T-helper 2 cell (primary cell): ENCODE data around the gene TRIM47.
"Not testable (repeated sequence)": the region's sequence is repeated elsewhere in the genome, so short reads cannot be mapped to it uniquely, and the experiment has no call there.

Source experiments
- DNase-seq, 5 experiments: peaks; one replicate each; pipeline versions ENCODE4 v3.0.0 to v3.0.0-alpha.2; 2012 to 2022

The TRIM47 gene

GRCh38 chr17:75869282-75870141 lies 8.9 kb downstream of the TRIM47 start:
- no peak for DNase-seq

GRCh38 chr17:75868730-75869281 lies 9.6 kb downstream of the TRIM47 start:
- DNase-seq = not testable (repeated sequence)

DNA sequence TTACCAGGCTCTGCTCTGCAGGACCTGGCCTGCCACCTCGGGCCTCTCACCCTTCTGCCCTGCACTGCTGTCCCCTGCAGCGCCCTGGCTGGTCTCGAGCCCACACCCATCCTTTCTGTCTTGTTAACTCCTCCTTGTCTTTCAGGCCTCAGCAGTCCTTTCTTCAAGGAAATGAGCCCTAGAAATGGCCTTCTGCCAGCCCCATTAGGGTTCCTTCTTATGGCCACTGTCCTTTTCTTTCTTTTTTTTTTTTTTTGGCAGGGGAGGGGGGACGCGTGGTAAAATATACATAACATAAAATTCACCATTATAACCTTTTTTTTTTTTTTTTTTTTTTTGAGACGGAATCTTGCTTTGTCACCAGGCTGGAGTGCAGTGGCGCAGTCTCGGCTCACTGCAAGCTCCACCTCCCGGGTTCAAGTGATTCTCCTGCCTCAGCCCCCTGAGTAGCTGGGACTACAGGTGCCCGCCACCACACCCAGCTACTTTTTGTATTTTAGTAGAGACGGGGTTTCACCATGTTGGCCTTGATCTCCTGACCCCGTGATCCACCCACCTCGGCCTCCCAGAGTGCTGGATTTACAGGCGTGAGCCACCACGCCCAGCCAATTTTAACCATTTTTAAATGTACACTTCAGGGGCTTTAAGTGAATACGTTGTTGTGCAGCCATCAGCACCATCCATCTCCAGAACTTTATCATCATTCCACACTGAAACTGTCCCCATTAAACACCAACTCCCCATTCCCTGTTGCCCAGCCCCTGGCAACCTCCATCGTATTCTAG lies 12.8 kb downstream of the TRIM47 start:
- DNase-seq = not testable (repeated sequence)

- DNase-seq = peak in 2 of 5 experiments; percentile 54 to 66
Measured at GRCh38 chr17:75864887-75865286, 13.5 kb downstream of the TRIM47 start.

- DNase-seq = peak in 2 of 5 experiments; percentile 59 to 85
Measured at GRCh38 chr17:75864448-75864871, 13.9 kb downstream of the TRIM47 start.

DNA sequence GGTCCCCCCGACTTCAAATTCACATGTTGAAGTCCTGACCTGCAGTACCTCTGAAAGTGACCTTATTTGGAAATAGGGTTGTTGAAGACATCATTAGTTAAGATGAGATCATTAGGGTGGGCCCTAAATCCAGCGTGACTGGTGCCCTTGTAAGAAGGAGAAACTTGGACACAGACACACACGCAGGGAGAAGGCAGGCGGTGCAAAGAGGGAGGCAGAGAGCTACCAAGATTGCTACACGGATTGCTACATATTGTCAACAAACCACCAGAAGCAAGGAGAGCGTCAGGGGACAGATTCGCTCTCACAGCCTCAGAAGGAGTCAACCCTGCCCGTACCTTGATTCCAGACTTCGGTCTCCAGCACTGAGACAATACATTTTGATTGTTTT lies 16.5 kb downstream of the TRIM47 start:
- DNase-seq = no peak

DNA sequence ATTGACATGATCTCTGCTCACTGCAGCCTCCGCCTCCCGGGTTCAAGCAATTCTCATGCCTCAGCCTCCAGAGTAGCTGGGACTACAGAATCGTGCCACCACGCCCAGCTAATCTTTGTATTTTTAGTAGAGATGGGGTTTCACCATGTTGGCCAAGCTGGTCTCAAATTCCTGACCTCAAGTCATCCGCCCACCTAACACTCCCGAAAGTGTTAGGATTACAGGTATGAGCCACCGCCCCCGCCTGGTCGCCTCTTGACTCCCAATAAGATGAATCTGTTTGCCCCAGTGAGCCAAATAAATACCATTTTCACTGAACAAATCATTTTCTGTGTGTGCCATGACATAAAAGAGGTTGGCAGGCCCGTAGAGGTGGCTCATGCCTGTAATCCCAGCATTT lies 19.0 kb downstream of the TRIM47 start:
- DNase-seq = not testable (repeated sequence)

DNA sequence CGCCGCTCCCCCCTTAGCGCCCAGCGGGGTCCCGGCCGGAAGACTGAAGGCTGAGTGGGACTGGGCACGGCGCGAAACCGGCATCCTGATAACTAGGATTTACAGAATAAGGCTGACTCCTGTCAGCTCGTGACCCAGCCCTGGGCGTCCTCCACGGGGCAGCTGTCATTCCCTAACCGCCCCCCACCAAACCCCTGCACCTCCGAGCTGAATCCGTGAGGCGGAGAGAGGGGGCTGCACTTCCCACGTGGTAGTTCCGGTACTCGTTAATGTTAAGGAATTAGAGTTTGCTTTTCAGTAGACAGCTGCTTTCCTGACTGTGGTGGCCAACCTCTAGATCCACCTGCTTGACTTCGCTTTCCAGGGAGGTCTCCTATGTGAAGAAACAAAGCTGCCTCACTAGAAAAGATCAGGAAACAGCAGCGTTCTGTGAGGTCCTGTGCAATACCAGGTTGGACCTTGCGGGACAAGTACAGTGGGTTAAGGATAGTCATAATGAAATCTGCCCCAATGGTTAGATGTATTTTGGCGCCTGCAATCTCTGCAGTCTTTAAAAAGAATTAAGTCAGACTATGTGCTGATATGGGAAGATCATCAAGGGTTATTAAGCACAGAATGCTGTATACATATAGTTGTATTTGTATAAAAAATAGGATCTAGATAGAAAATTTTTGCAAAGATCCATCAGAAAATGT lies 22.2 kb downstream of the TRIM47 start:
- DNase-seq = peak in 1 of 5 experiments; percentile 59

DNA sequence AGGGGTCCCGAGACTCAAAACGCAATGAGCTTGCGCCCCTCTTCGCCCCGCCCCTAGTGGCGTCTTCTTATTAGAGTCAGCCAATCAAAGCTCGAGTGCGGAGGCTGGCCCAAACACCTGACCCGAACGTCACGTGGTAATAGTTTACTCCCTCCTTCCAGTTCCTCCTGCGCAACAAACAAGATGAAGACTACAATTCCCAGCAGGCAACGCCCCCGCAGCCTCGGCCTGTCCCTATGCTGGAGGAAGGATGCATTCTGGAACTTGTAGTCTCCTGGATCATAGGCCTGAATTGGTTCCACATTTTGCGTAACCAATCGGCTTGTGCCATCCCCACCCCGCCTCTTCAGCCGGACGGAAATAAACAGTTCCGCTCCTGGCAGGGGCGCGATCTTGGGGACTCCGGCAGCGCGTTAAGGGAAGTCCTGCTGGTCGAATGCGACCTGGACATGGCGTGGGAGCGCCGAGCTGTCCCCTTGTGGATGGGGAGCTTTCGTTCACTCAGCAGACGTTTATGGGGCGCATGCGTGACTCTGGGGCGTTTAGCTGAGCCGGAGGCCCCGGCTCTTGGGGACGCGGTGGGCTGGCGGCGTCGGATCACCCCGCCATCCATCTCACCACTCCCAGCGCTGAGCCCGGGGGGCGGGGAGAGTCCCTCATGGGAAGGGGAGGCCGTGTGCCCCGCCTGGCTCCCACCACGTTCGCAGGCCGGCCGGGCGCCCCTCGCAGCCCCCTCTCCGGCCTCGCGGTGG lies 22.9 kb downstream of the TRIM47 start, which contains the start of gene WBP2:
Gene WBP2, minus strand, starts transcription at position 26 of the 752 bp plus-strand sequence. CDS start 38 bp downstream, outside the sequence.
- DNase-seq = peak; percentile 89 to 100 (median 98)

DNA sequence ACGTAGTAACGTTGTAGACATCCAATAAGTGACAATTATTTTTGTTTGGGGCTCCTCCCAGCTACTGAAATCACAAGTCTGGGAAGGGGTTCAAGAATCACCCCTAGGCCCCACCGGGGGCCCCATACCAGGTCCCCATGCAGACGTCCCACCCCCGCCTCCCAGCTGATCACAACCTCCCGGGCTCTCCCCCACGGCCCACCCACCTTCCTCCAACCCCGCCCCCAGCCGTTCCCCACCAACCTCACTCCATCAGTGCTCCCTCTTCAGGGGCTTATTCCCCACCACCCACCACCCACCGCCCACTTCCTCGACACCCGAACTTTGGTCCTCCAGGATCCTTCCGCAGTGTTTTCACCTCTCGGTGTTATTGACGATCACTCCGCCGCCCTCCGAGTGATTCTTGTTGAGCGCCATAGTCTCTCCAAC lies 23.5 kb downstream of the TRIM47 start:
- DNase-seq = no peak

DNA sequence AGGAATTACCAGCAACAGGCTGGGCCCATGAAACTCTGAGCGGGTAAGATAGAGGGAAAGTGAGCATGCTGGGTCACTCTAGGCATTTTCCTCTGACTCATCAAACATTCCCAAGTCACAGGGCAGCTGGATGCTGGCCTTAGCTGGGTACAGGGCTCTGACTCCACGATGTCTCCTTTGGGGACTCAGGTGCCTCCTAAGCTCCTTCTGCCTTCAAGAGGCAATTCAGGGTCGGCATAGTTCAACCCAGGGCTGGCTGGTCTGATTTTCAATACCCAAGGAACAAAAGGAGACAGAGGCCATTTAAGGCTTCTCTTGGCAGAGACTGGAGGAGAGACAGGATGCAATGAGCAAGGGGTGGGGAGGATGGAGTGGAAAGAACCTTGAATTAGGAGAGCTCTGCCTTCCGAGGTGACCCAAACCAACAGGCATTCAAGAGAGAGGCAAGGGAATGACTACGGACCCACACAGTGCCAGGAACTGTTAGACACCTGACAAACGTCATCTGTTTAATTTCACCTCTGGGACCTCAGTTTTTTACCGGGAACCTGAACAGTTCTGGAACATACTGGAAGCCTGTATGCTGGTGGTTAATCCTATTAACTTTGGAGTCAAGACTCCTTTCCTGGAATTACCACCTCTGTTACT lies 24.2 kb downstream of the TRIM47 start:
- no peak for DNase-seq

DNA sequence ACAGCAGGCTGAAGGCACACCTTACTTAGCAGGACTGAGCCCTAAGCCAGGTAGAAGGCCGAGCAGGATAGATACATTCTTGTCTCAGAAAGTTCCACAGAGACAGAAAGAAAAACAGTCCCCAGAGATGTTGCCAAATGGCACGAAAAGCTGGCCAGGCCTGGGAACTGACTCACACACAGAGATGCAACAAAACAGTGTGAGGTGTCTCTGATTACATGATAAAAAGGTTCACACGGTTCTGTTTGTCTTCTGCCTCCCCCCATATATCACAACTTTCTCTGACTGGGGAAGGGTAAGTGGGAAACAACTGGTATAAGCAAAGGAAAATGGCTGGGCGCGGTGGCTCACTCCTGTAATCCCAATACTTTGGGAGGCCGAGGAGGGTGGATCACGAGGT lies 24.9 kb downstream of the TRIM47 start:
- DNase-seq = no peak

DNA sequence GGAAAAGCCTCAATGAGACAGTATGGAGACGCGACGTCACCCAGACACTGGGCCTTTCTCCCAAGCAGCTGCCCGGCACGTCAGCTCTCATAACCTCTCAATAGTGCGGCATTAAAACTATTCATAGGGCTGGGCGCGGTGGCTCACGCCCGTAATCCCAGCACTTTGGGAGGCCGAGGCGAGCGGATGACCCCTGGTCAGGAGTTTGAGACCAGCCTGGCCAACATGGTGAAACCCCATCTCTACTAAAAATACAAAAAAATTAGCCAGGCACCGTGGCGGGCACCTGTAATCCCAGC lies 26.7 kb downstream of the TRIM47 start:
- not testable (repeated sequence) for DNase-seq

- no peak for DNase-seq
Measured at GRCh38 chr17:75850928-75851692, 27.3 kb downstream of the TRIM47 start.

- DNase-seq = no peak
Measured at GRCh38 chr17:75849724-75850123, 28.7 kb downstream of the TRIM47 start.

DNA sequence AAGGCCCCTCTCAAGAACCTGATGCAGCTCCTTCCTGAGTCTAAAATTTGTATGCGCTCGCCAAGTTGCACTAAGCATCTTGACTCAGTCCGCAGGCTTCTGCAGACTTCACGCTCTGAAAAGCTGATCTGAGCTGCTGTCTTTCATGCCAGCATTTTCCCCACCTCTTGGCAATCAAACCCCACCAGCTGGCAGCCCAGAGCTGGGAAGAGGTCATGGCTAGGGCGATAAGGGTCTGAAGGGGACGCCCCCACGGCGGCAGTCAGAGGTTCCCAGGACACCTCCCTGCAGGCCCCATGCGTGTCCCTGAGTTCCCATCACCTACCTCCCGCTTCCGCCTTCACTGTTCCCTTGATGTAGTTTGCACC lies 29.1 kb downstream of the TRIM47 start:
- DNase-seq = no peak

- peak; percentile 59 to 76 (median 69) for DNase-seq
Measured at GRCh38 chr17:75848523-75849278, 29.7 kb downstream of the TRIM47 start.

- no peak for DNase-seq
Measured at GRCh38 chr17:75847614-75848522, 30.5 kb downstream of the TRIM47 start.
